ENCODE results near the gene GTF3C5. TPM values are rescaled to one million over a fixed set of nuclear protein-coding genes. Genes with fewer than 3 reads are reported as not detected.
A peak's percentile ranks its signal among the peaks of the same experiment; 100 is the strongest.

Gene GTF3C5
- total RNA-seq, 6 experiments from 2014 or later, result 18.4 to 30.5 (median 19.8) TPM

GRCh38 chr9:133098104-133098754 lies 67.4 kb downstream of the GTF3C5 start:
- Histone ChIP-seq H3K27me3 (no peaks in the 10 kb centered on the region), H3K4me3 (no peak overlapping the region), H3K27ac (no peak overlapping the region), H3K36me3 (peaks cover 8 to 32% (median 15%) of the 10 kb centered on the region in 4 donors), H3K9me3 (peaks cover 0 to 8% (median 0%) of the 10 kb centered on the region in 4 donors), H3K4me1 (no peaks in the 10 kb centered on the region)
- DNase-seq (peak; percentile 19 to 63 (median 48)), ATAC-seq (peak in 3 of 4 donors; percentile 9 to 41 (median 20))
- TF ChIP-seq POLR2A (IDR thresholded peaks at IDR 0.05), result no peak
- no peak for TF ChIP-seq CTCF (IDR thresholded peaks at IDR 0.05)
- intact Hi-C loops (cut with DNase I), result no loop called here
- whole genome bisulfite sequencing (ENCODE audit: insufficient coverage, low coverage, low lambda C conversion rate, missing lambda C conversion rate), result 71% methylated on average over 5 of the region's 16 CpGs

GRCh38 chr9:133098871-133099270 lies 68.1 kb downstream of the GTF3C5 start:
- TF ChIP-seq POLR2A (IDR thresholded peaks at IDR 0.05) (no peak), CTCF (IDR thresholded peaks at IDR 0.05) (no peak)
- no peak overlapping the region for H3K27ac ChIP-seq
- intact Hi-C loops (cut with DNase I), result no loop called here
- peak in 1 of 3 donors; percentile 11 for DNase-seq
- no peaks in the 10 kb centered on the region for H3K27me3 ChIP-seq
- peaks cover 8 to 32% (median 15%) of the 10 kb centered on the region in 4 donors for H3K36me3 ChIP-seq
- H3K4me3 ChIP-seq, result no peak overlapping the region
- peaks cover 0 to 8% (median 0%) of the 10 kb centered on the region in 4 donors for H3K9me3 ChIP-seq
- H3K4me1 ChIP-seq, result no peaks in the 10 kb centered on the region
- ATAC-seq, result no peak
- 80% methylated on average over 2 of the region's 5 CpGs for WGBS (ENCODE audit: insufficient coverage, low coverage, low lambda C conversion rate, missing lambda C conversion rate)

GRCh38 chr9:133099726-133100505 lies 69.1 kb downstream of the GTF3C5 start:
- DNase-seq (peak in 1 of 3 donors; percentile 16), ATAC-seq (no peak)
- H3K36me3 ChIP-seq, result peaks cover 9 to 32% (median 15%) of the 10 kb centered on the region in 4 donors
- intact Hi-C loops (cut with DNase I), result loop anchor here (5.0 kb wide), 1 partner anchor 42 kb away; no protein-coding TSS in a partner anchor
- H3K27me3 ChIP-seq, result no peaks in the 10 kb centered on the region
- H3K4me3 ChIP-seq, result no peak overlapping the region
- 90% methylated on average over 2 of the region's 12 CpGs for WGBS (ENCODE audit: insufficient coverage, low coverage, low lambda C conversion rate, missing lambda C conversion rate)
- no peaks in the 10 kb centered on the region for H3K4me1 ChIP-seq
- no peak for TF ChIP-seq CTCF (IDR thresholded peaks at IDR 0.05)
- no peak for TF ChIP-seq POLR2A (IDR thresholded peaks at IDR 0.05)
- no peak overlapping the region for H3K27ac ChIP-seq
- H3K9me3 ChIP-seq, result peaks cover 0 to 8% (median 0%) of the 10 kb centered on the region in 4 donors

- Histone ChIP-seq H3K4me3 (no peak overlapping the region), H3K27me3 (no peaks in the 10 kb centered on the region), H3K4me1 (no peaks in the 10 kb centered on the region), H3K36me3 (peaks cover 9 to 32% (median 15%) of the 10 kb centered on the region in 4 donors), H3K27ac (no peak overlapping the region), H3K9me3 (peaks cover 0 to 5% (median 0%) of the 10 kb centered on the region in 4 donors)
- DNase-seq (peak in 2 of 3 donors; percentile 15 to 17), ATAC-seq (no peak)
- TF ChIP-seq CTCF (IDR thresholded peaks at IDR 0.05) (no peak), POLR2A (IDR thresholded peaks at IDR 0.05) (no peak)
- WGBS (ENCODE audit: insufficient coverage, low coverage, low lambda C conversion rate, missing lambda C conversion rate), result 64% methylated on average over 2 of the region's 13 CpGs
- intact Hi-C loops (cut with DNase I), result loop anchor here (5.0 kb wide), 1 partner anchor 42 kb away; no protein-coding TSS in a partner anchor
Observed at GRCh38 chr9:133100506-133101355, 69.9 kb downstream of the GTF3C5 start.

Measured in right lobe of liver (tissue), 6 donors.